Omental fat pad (tissue), 4 donors: ENCODE measurements around the gene MZT2A. TPM values are rescaled to one million over a fixed set of nuclear protein-coding genes. Genes with fewer than 3 reads are reported as not detected.
"Not testable (repeated sequence)": the region's sequence is repeated elsewhere in the genome, so short reads cannot be mapped to it uniquely, and the experiment has no call there.

Experiments used
- ATAC-seq: fragments of 150-250 bp; one replicate; pipeline ENCODE4 v1.9.1; 2016; ENCODE audit warnings: mild to moderate bottlenecking, moderate library complexity; ENCODE audit not compliant: low FRiP score
- DNase-seq: peaks from one replicate; pipeline ENCODE4 v3.0.0-alpha.2; 2019; ENCODE audit warnings: low spot score
- total RNA-seq, 4 donors: library from RNA; depleted of rRNA; stranded (reverse); fragments of >200 nt; gene quantifications; one replicate each; pipeline ENCODE4 v1.1.0, GENCODE V29; 2016
- TF ChIP-seq, protein P1 (sequence below), 3 donors: fragments of 450-650 bp; IDR thresholded peaks; one replicate each; pipeline ENCODE4 v1.5.1; 2016 to 2017; ENCODE audit warnings: antibody characterized with exemption in 3 of 3, mild to moderate bottlenecking in 3 of 3, moderate library complexity in 2 of 3

Gene MZT2A
- total RNA-seq, 4 donors from 2014 or later = 21.8 to 39.7 (median 26.0) TPM

DNA sequence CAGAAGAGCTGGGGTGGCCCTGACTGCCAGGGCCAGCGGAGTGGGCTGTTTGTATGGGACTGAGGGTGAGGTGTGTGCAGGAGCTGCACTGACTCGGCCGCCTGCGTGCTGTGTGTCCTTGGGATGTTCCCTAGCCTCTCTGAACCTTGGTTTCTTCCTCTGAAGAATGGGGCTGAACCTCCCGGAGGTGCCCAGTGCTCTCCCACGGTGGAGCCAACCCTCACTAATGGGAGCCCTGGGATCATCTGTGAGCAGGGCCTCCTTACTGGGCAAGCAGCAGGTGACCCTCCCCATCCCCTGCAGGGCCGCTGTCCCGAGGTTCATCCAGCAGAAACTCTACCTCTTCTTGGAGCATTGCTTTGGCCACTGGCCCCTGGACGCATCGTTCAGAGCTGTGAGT is 23.8 kb upstream of the MZT2A start:
- TF ChIP-seq, protein P1, sequence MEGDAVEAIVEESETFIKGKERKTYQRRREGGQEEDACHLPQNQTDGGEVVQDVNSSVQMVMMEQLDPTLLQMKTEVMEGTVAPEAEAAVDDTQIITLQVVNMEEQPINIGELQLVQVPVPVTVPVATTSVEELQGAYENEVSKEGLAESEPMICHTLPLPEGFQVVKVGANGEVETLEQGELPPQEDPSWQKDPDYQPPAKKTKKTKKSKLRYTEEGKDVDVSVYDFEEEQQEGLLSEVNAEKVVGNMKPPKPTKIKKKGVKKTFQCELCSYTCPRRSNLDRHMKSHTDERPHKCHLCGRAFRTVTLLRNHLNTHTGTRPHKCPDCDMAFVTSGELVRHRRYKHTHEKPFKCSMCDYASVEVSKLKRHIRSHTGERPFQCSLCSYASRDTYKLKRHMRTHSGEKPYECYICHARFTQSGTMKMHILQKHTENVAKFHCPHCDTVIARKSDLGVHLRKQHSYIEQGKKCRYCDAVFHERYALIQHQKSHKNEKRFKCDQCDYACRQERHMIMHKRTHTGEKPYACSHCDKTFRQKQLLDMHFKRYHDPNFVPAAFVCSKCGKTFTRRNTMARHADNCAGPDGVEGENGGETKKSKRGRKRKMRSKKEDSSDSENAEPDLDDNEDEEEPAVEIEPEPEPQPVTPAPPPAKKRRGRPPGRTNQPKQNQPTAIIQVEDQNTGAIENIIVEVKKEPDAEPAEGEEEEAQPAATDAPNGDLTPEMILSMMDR (IDR thresholded peaks at IDR 0.05) = no peak
- ATAC-seq = no peak
- no peak for DNase-seq

DNA sequence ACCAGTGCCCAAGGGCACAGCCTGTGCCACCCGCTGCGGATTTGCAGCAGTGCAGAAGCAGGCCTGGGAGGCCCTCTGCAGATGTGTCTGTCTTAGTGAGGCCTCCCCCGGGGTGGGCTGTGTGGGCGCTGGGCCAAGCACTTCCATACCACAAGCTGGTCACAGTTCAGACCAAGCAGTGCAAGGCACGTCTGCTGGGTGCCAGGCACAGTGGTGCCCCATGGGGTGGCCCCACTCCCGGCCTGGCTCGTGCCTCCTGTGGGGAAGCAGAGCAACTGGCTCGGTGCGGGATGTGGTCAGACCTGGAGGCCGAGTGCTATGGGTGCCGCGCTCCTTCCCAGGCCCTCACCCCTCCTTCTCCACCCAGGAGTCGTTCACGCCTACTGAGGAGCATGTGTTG is 23.0 kb upstream of the MZT2A start:
- not testable (repeated sequence) for ATAC-seq, DNase-seq

DNA sequence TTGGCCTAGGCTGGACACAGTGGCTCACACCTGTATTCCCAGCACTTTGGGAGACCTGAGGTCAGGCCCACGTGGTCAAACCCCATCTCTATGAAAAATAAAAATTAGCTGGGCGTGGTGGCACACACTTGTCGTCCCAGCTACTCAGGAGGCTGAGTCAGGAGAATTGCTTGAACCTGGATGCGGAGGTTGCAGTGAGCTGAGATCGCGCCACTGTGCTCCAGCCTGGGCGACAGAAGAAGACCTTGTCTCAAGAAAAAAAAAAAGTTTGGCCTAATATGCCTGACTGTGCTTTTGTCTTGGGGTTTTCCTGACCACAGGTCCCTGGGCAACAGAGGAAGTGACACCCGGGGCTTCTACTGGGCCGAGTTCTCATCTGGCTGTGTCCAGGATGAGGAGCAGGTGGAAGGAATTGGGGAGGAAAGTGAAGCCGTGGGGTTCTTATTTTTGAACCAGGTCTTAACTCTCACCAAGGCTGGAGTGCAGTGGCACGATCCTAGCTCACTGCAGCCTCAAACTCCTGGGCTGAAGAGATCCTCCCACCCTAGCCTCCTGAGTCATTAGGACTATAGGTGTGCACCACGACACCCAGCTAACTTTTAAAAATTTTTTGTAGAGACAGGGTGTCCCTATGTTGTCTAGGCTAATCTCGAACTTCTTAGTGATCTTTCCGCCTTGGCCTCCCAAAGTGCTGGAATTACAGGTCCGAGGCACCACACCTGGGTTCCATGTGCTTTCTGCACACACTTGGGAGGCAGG is 22.4 kb upstream of the MZT2A start:
- not testable (repeated sequence) for DNase-seq, ATAC-seq

DNA sequence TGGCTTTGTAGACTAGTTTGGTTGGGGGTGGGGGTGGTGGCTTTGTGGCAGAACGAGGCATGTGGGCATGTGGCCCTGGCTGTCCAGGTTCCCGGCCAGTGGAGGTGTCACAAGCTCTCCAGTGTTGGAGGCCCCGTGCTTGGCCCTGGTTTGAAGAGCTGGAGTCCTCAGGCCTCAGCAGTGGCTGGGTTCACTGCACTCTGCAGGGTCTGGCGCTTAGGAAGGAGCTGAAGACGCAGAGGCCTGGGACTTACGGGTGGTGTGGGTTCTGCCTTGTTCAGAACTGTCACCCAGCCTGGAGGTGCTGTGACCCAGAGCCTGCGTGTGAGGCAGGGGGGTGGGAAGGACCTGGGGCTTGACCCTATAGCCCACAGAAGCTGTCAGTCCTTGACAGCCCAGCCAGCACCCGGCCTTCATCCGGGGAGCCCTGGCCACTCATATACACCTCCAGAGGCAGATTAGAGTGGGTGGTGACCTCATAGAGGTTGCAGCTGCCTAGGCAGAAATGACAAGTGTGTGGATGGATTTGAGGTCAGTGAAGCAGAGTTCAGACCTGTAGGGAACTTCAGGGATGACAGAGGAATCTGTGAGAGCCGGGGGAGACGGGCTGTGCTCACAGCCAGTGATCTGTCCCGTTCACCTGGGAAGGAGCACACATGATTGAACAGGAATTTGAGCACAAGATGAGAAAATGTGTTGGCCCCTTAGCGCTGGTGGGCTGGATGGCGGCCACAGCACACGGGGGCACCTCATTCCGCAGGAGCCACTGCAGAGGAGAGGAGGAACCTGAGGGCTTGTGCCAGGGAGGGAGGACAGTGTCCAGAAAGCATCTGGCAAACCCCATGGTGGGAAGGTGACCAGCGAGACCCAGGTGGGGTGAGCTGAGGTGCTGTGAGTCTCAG is 20.0 kb upstream of the MZT2A start:
- not testable (repeated sequence) for DNase-seq, ATAC-seq

DNA sequence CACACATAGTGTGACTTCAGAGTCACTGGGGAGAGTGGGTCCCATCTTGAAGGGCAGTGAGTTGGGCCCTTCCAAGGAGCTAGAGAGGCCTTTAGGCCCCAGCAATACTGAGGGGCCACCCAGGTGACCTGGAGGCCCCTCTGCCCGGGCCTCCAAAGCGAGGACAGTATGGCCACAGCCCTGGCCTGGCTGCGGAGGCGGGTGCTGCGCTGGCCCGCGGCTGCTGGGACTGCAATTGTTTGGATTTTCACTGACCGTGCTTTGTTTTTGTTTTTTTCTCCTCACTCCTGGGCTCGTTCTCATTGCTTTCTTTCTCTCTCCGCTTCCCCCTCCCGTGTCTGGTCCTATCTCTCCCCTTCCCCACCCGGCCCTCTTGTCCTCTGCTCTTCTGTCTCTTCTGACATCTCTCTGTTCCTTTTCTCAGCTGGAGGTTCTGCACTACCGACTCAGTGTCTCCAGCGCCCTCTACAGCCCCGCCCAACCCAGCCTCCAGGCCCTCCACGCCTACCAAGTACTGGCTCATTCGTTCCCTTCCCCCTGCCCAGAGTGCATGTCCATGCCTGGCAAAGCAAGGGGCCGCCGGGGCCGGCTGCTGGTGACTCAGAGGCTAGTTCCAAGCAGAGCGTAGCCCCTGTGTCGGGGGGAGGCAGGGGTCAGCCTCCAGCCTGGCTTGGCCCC is 19.2 kb upstream of the MZT2A start:
- ATAC-seq, DNase-seq: not testable (repeated sequence)

DNA sequence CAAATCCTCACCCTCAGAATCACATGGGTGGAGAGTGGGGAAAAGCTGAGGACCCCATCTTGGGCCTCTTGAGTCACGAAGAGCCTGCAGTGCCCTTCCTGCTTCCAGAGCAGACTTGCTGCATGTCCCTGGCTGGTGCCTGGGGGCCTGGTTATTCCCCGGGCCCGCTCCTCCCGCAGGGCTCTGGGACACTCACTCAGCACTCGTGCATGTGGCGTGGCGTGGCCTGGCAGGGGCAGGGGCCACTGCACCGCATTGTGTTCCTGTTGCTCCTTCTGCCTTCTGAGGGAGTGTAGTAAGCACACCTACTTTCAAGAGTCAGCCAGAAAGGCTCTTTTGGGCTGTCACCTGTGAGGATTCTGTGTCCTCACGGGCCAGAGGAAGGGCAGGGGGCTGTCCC is 17.4 kb upstream of the MZT2A start:
- TF ChIP-seq, protein P1 (IDR thresholded peaks at IDR 0.05) = no peak
- no peak for DNase-seq
- no peak for ATAC-seq

DNA sequence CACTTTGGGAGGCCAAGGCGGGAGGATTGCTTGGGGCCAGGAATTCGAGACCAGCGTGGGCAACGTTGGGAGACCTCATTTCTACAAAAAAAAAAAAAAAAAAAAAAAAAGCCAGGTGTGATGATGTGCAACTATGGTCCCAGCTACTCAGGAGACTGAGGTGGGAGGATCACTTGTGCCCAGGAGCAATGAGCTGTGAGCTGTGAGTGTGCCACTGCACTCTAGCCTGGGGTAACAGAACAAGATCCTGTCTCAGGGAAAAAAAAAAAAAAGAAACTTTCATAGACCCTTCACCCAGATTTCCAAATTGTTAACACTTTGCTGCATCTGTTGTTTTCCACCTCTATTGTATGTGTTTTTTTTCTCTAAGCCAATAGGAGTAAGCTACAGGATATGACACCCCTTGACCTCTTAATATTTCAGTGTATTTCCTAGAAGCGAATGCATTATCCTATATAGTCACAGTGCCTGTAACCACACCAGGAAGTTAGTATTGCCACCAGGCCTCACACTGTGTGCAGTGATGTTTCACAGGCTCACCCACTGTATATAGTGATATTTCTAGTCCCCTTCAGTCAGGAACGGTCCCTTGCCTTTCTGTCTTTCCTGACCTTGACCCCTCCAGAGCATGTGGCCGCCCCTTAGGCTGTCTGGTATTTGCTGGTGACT is 12.0 kb upstream of the MZT2A start:
- DNase-seq, ATAC-seq: not testable (repeated sequence)

DNA sequence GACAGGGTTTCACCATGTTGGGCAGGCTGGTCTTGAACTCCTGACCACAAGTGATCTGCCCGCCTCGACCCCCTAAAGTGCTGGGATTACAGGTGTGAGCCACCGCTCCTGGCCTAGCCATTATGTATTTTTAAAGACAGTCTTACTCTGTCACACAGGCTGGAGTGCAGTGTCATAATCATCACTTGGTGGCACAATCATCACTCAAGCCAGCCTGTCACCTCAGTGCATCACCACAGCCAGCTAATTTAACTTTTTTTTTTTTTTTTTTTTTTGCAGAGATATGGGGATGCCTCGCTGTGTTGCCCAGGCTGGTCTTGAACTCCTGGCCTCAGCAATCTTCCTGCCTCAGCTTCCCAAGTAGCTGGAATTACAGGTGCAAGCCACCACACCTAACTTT is 11.4 kb upstream of the MZT2A start:
- not testable (repeated sequence) for DNase-seq

DNA sequence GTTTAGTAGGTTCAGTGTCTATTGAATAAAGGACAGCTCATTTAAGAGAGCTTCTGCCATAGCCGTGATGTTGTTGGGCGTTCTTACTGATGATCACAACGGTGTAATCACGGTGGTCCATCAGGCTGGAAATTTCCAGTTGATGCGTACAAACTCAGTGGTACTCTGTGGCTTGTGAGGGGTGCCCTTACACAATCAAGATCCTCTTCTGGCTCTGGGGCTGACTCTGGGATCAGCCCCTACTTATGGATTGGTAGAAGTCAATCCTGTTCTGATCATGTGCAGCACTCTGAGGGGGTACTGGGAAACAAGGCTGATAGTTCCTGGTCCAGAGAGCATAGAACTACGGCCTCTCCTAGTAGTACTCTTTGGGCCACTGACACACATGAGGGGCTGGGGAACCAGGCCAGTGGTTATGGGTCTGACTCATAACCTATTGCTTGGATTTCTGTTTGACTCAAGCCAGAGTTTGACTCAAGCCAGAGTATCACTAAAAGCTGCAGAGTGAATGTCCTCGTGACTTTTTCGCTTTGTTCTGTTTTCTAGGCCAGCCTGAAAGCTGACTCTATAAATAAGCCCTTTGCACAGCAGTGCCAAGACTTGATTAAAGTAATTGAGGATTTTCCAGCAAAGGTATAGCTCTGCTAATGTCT is 6.2 kb upstream of the MZT2A start:
- ATAC-seq, DNase-seq: not testable (repeated sequence)

More for the DNA sequence above, 11.4 kb upstream of the MZT2A start:
- ATAC-seq = not testable (repeated sequence)

DNA sequence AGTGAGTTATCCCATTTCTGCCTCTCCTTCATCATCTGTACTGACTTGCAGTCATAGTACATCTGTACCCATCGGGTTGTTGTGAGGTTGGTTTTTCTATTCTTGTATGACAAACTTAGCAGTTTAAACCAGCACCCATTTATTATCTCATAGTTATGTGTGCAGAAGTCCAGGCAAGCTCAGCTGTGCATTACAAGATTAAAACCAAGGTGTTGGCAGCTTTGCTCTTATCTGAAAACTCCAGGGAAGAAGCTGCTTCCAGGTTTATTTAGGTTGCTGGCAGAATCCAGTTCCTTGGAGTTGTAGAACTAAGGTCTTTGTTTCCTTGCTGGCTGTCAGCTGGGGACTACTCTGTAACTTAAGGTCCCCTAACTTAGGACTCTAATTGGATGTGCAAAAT is 3.3 kb upstream of the MZT2A start:
- DNase-seq, ATAC-seq: not testable (repeated sequence)
